ENCODE data around the gene CARS2.
"Not testable (repeated sequence)": the region's sequence is repeated elsewhere in the genome, so short reads cannot be mapped to it uniquely, and the experiment has no call there.

CARS2 gene

GRCh38 chr13:110702591-110703526 lies 3.1 kb downstream of the CARS2 start:
- Histone ChIP-seq H3K36me3 (ENCODE audit: control insufficient read depth in 1 of 2, insufficient read depth in 2 of 2, low read depth in 1 of 2, low read length in 2 of 2) (peaks cover 27 to 63% of the 10 kb centered on the region in 2 experiments), H3K18ac (ENCODE audit: low read depth in 1 of 2, low read length in 2 of 2) (no peak overlapping the region), H3K27me3 (ENCODE audit: control insufficient read depth in 1 of 2, insufficient read depth in 1 of 2, low read length in 2 of 2) (no peaks in the 10 kb centered on the region), H4K91ac (ENCODE audit: low read length) (peak overlapping the region; percentile 21), H3K14ac (ENCODE audit: low read length in 2 of 2) (no peak overlapping the region), H3K4me1 (ENCODE audit: control insufficient read depth, insufficient read depth, low read depth, low read length) (peaks cover 23% of the 10 kb centered on the region), H2AFZ (ENCODE audit: low read depth, low read length) (no peak overlapping the region), H4K8ac (ENCODE audit: low read length) (no peak overlapping the region), H2BK5ac (ENCODE audit: low read depth, low read length, poor library complexity, severe bottlenecking) (no peak overlapping the region), H3K4me2 (ENCODE audit: low read length, poor library complexity, severe bottlenecking) (peak overlapping the region; percentile 17), H2BK15ac (ENCODE audit: low read depth, poor library complexity, severe bottlenecking) (no peak overlapping the region), H2BK12ac (ENCODE audit: low read length in 2 of 2) (no peak overlapping the region), H3K4me3 (ENCODE audit: insufficient read depth in 1 of 2, low read depth in 1 of 2, low read length in 2 of 2) (peak overlapping the region in 1 of 2 experiments; percentile 80), H3K9ac (ENCODE audit: low read length) (peak overlapping the region; percentile 96), H3K27ac (ENCODE audit: low read length, poor library complexity, severe bottlenecking) (peak overlapping the region; percentile 13), H3K9me3 (ENCODE audit: control insufficient read depth, low read length) (no peaks in the 10 kb centered on the region), H3K23ac (ENCODE audit: low read length in 2 of 2) (peak overlapping the region in 1 of 2 experiments; percentile 50), H2AK5ac (ENCODE audit: low read length, severe bottlenecking) (peak overlapping the region; percentile 14), H3K4ac (ENCODE audit: low read depth in 1 of 2, low read length in 2 of 2) (no peak overlapping the region), H3K79me1 (replicated peaks; ENCODE audit: low read length, poor library complexity, severe bottlenecking) (peaks cover 34% of the 10 kb centered on the region), H2BK120ac (ENCODE audit: low read depth, low read length) (no peak overlapping the region)
- peak; percentile 41 for DNase-seq
- 92% methylated on average over 14 of the region's 15 CpGs for WGBS

- H2BK15ac ChIP-seq (ENCODE audit: low read depth, poor library complexity, severe bottlenecking), result no peak overlapping the region
- H3K9ac ChIP-seq (ENCODE audit: low read length), result peak overlapping the region; percentile 4
- H3K27me3 ChIP-seq (ENCODE audit: control insufficient read depth in 1 of 2, insufficient read depth in 1 of 2, low read length in 2 of 2), result no peaks in the 10 kb centered on the region
- no peak overlapping the region for H4K91ac ChIP-seq (ENCODE audit: low read length)
- peaks cover 23% of the 10 kb centered on the region for H3K4me1 ChIP-seq (ENCODE audit: control insufficient read depth, insufficient read depth, low read depth, low read length)
- peaks cover 37% of the 10 kb centered on the region for H3K79me1 ChIP-seq (replicated peaks; ENCODE audit: low read length, poor library complexity, severe bottlenecking)
- 64% methylated on average over 3 of the region's 3 CpGs for WGBS
- no peak overlapping the region for H3K4ac ChIP-seq (ENCODE audit: low read depth in 1 of 2, low read length in 2 of 2)
- no peak overlapping the region for H2AFZ ChIP-seq (ENCODE audit: low read depth, low read length)
- H3K4me2 ChIP-seq (ENCODE audit: low read length, poor library complexity, severe bottlenecking), result no peak overlapping the region
- H2BK120ac ChIP-seq (ENCODE audit: low read depth, low read length), result no peak overlapping the region
- no peak overlapping the region for H3K27ac ChIP-seq (ENCODE audit: low read length, poor library complexity, severe bottlenecking)
- H2AK5ac ChIP-seq (ENCODE audit: low read length, severe bottlenecking), result no peak overlapping the region
- no peak overlapping the region for H4K8ac ChIP-seq (ENCODE audit: low read length)
- H3K36me3 ChIP-seq (ENCODE audit: control insufficient read depth in 1 of 2, insufficient read depth in 2 of 2, low read depth in 1 of 2, low read length in 2 of 2), result peaks cover 27 to 70% of the 10 kb centered on the region in 2 experiments
- no peaks in the 10 kb centered on the region for H3K9me3 ChIP-seq (ENCODE audit: control insufficient read depth, low read length)
- H3K23ac ChIP-seq (ENCODE audit: low read length in 2 of 2), result no peak overlapping the region
- H3K18ac ChIP-seq (ENCODE audit: low read depth in 1 of 2, low read length in 2 of 2), result no peak overlapping the region
- H2BK12ac ChIP-seq (ENCODE audit: low read length in 2 of 2), result no peak overlapping the region
- DNase-seq, result no peak
- H3K14ac ChIP-seq (ENCODE audit: low read length in 2 of 2), result no peak overlapping the region
- no peak overlapping the region for H2BK5ac ChIP-seq (ENCODE audit: low read depth, low read length, poor library complexity, severe bottlenecking)
- H3K4me3 ChIP-seq (ENCODE audit: insufficient read depth in 1 of 2, low read depth in 1 of 2, low read length in 2 of 2), result peak overlapping the region in 1 of 2 experiments; percentile 33
Measured at GRCh38 chr13:110702089-110702488, 3.8 kb downstream of the CARS2 start.

GRCh38 chr13:110701061-110701460 lies 4.9 kb downstream of the CARS2 start:
- not testable (repeated sequence) for H3K18ac ChIP-seq (ENCODE audit: low read depth in 1 of 2, low read length in 2 of 2); H3K9me3 ChIP-seq (ENCODE audit: control insufficient read depth, low read length); H3K4ac ChIP-seq (ENCODE audit: low read depth in 1 of 2, low read length in 2 of 2); H3K27ac ChIP-seq (ENCODE audit: low read length, poor library complexity, severe bottlenecking); H3K9ac ChIP-seq (ENCODE audit: low read length); H3K23ac ChIP-seq (ENCODE audit: low read length in 2 of 2); H3K27me3 ChIP-seq (ENCODE audit: control insufficient read depth in 1 of 2, insufficient read depth in 1 of 2, low read length in 2 of 2); H2AK5ac ChIP-seq (ENCODE audit: low read length, severe bottlenecking); H2BK12ac ChIP-seq (ENCODE audit: low read length in 2 of 2); H4K8ac ChIP-seq (ENCODE audit: low read length); H3K4me2 ChIP-seq (ENCODE audit: low read length, poor library complexity, severe bottlenecking); H2BK120ac ChIP-seq (ENCODE audit: low read depth, low read length); H2BK15ac ChIP-seq (ENCODE audit: low read depth, poor library complexity, severe bottlenecking); H3K14ac ChIP-seq (ENCODE audit: low read length in 2 of 2); H4K91ac ChIP-seq (ENCODE audit: low read length); H3K4me3 ChIP-seq (ENCODE audit: insufficient read depth in 1 of 2, low read depth in 1 of 2, low read length in 2 of 2); H2AFZ ChIP-seq (ENCODE audit: low read depth, low read length); DNase-seq; H2BK5ac ChIP-seq (ENCODE audit: low read depth, low read length, poor library complexity, severe bottlenecking)
- WGBS, result over 99% methylated on average over 7 of the region's 7 CpGs
- Histone ChIP-seq H3K79me1 (replicated peaks; ENCODE audit: low read length, poor library complexity, severe bottlenecking) (peaks cover 42% of the 10 kb centered on the region), H3K4me1 (ENCODE audit: control insufficient read depth, insufficient read depth, low read depth, low read length) (peaks cover 15% of the 10 kb centered on the region), H3K36me3 (ENCODE audit: control insufficient read depth in 1 of 2, insufficient read depth in 2 of 2, low read depth in 1 of 2, low read length in 2 of 2) (peaks cover 32 to 79% of the 10 kb centered on the region in 2 experiments)

DNA sequence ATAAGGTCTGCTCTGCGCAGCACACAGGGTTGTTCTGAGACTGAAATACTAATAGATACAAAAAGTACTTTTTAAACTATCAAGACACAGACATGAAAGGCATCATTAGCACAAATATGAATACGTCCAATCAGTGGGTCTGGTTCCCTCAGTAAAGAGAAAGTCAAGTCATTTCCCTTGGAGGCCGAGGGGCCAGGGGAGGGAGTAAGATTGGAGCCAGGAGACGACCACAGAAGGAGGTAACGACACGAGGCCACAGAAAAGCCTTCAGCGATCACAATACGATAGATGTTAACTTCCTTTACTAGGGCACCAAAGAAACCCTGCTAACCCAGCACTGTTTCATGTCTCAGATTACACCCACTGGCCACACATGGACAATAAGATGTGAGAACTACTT lies 5.3 kb downstream of the CARS2 start:
- no peak overlapping the region for H4K8ac ChIP-seq (ENCODE audit: low read length)
- H3K79me1 ChIP-seq (replicated peaks; ENCODE audit: low read length, poor library complexity, severe bottlenecking), result peaks cover 42% of the 10 kb centered on the region
- no peak overlapping the region for H3K27ac ChIP-seq (ENCODE audit: low read length, poor library complexity, severe bottlenecking)
- H3K36me3 ChIP-seq (ENCODE audit: control insufficient read depth in 1 of 2, insufficient read depth in 2 of 2, low read depth in 1 of 2, low read length in 2 of 2), result peaks cover 32 to 84% of the 10 kb centered on the region in 2 experiments
- DNase-seq, result no peak
- H3K9ac ChIP-seq (ENCODE audit: low read length), result no peak overlapping the region
- H3K27me3 ChIP-seq (ENCODE audit: control insufficient read depth in 1 of 2, insufficient read depth in 1 of 2, low read length in 2 of 2), result no peaks in the 10 kb centered on the region
- no peak overlapping the region for H2BK15ac ChIP-seq (ENCODE audit: low read depth, poor library complexity, severe bottlenecking)
- H3K14ac ChIP-seq (ENCODE audit: low read length in 2 of 2), result no peak overlapping the region
- H2BK5ac ChIP-seq (ENCODE audit: low read depth, low read length, poor library complexity, severe bottlenecking), result no peak overlapping the region
- H3K4me1 ChIP-seq (ENCODE audit: control insufficient read depth, insufficient read depth, low read depth, low read length), result peaks cover 15% of the 10 kb centered on the region
- H2AK5ac ChIP-seq (ENCODE audit: low read length, severe bottlenecking), result no peak overlapping the region
- H2BK12ac ChIP-seq (ENCODE audit: low read length in 2 of 2), result no peak overlapping the region
- no peaks in the 10 kb centered on the region for H3K9me3 ChIP-seq (ENCODE audit: control insufficient read depth, low read length)
- H2AFZ ChIP-seq (ENCODE audit: low read depth, low read length), result no peak overlapping the region
- 100% methylated on average over 2 of the region's 8 CpGs for WGBS
- no peak overlapping the region for H3K23ac ChIP-seq (ENCODE audit: low read length in 2 of 2)
- H3K4ac ChIP-seq (ENCODE audit: low read depth in 1 of 2, low read length in 2 of 2), result no peak overlapping the region
- no peak overlapping the region for H3K4me2 ChIP-seq (ENCODE audit: low read length, poor library complexity, severe bottlenecking)
- H3K18ac ChIP-seq (ENCODE audit: low read depth in 1 of 2, low read length in 2 of 2), result no peak overlapping the region
- H3K4me3 ChIP-seq (ENCODE audit: insufficient read depth in 1 of 2, low read depth in 1 of 2, low read length in 2 of 2), result no peak overlapping the region
- no peak overlapping the region for H4K91ac ChIP-seq (ENCODE audit: low read length)
- H2BK120ac ChIP-seq (ENCODE audit: low read depth, low read length), result no peak overlapping the region
